ENCODE measurements around the gene C6.

GRCh38 chr5:41127967-41128690 lies 85.2 kb downstream of the C6 start:
- TF ChIP-seq EZH2phosphoT487 (IDR thresholded peaks at IDR 0.05; ENCODE audit: borderline replicate concordance, low read length) (no peak), CTCF (IDR thresholded peaks at IDR 0.05; ENCODE audit: low read depth, low read length, poor library complexity, severe bottlenecking) (no peak)

Data from DOHH2 (cell line).